ENCODE data around the gene STRAP.
"Not testable (repeated sequence)": the region's sequence is repeated elsewhere in the genome, so short reads cannot be mapped to it uniquely, and the experiment has no call there.

Gene STRAP

DNA sequence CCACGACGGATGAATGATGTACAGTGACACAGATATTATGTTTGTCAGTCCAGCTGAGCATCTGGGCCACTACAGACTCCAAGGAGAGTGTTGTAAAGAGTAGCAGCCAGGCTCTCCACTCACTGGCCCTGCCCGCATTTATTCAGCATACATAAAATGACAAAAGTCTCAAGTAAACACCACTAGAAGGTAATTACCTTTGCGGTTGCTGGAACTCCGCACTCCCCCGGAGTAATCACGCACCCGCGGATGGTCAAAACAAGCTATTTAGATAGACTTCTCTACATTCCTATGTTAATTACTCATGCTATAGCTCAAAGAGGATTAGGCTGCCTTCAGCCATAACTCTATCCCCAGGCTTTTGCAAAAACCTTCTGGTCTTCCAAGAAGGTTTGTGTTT is 18.8 kb upstream of the STRAP start:
- no peak for DNase-seq (ENCODE audit: low read depth in 2 of 2)
- TF ChIP-seq, protein P1, sequence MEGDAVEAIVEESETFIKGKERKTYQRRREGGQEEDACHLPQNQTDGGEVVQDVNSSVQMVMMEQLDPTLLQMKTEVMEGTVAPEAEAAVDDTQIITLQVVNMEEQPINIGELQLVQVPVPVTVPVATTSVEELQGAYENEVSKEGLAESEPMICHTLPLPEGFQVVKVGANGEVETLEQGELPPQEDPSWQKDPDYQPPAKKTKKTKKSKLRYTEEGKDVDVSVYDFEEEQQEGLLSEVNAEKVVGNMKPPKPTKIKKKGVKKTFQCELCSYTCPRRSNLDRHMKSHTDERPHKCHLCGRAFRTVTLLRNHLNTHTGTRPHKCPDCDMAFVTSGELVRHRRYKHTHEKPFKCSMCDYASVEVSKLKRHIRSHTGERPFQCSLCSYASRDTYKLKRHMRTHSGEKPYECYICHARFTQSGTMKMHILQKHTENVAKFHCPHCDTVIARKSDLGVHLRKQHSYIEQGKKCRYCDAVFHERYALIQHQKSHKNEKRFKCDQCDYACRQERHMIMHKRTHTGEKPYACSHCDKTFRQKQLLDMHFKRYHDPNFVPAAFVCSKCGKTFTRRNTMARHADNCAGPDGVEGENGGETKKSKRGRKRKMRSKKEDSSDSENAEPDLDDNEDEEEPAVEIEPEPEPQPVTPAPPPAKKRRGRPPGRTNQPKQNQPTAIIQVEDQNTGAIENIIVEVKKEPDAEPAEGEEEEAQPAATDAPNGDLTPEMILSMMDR (IDR thresholded peaks at IDR 0.05; ENCODE audit: low read depth, low read length), result no peak
- no peak overlapping the region for H3K4me3 ChIP-seq (replicated peaks in 1 of 2; ENCODE audit: low read depth in 2 of 2, low read length in 2 of 2)

DNA sequence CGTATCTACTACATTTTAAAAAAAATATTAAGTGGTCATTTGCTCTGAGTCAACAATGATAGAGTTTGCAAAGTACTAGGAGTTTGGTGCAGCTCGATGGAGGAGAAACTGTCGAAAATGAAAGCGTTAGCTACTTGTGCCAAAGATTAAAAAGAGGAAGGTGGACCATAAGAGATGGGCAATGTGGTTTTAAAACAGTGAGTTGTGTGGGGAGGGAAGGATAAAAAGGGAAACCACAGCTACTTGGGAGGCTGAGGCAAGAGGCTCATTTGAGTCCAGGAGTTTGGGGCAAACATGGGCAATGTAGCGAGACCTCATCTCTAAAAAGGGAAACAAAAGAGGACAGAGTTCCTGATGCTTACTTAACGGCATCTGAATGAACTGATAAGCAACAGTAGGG is 18.2 kb upstream of the STRAP start:
- DNase-seq (ENCODE audit: low read depth in 2 of 2), result no peak
- TF ChIP-seq, protein P1 (IDR thresholded peaks at IDR 0.05; ENCODE audit: low read depth, low read length), result no peak
- no peak overlapping the region for H3K4me3 ChIP-seq (replicated peaks in 1 of 2; ENCODE audit: low read depth in 2 of 2, low read length in 2 of 2)

DNA sequence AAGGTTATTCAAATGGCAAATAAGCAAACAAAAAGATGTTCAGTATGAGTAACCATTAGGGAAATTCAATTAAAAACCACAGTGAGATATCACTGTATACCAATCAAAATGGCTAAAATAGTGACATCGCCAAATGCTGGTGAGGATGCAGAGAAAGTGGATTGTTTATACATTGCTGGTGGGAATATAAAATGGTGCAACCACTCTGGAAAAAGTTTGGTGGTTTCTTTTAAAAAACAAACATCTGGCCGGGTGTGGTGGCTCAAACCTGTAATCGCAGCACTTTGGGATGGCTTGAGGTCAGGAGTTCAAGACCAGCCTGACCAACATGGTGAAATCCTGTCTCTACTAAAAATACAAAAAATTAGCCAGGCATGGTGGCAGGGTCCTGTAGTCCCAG is 14.0 kb upstream of the STRAP start:
- no peak for DNase-seq (ENCODE audit: low read depth in 2 of 2)
- no peak overlapping the region for H3K4me3 ChIP-seq (replicated peaks in 1 of 2; ENCODE audit: low read depth in 2 of 2, low read length in 2 of 2)
- TF ChIP-seq, protein P1 (IDR thresholded peaks at IDR 0.05; ENCODE audit: low read depth, low read length), result no peak

DNA sequence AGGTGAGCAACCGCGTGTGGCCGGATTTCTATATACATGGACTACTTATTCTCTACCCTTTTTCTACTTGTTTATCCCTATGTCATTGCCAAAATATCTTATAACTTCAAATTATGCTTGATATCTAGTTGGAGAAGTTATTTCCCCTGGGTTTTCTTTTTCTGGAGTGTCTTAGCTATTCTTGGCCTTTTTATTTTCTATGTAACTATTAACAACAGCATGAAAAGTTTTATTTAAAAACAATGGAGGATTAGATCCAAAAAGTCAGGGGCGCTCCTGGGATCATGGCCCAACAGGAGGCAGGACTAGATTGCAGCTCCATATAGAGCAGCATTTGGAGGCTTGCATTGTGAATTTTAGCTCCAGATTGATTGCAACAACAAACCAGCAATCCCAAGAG is 8.6 kb upstream of the STRAP start:
- DNase-seq (ENCODE audit: low read depth in 2 of 2), result no peak
- TF ChIP-seq, protein P1 (IDR thresholded peaks at IDR 0.05; ENCODE audit: low read depth, low read length), result no peak
- H3K4me3 ChIP-seq (replicated peaks in 1 of 2; ENCODE audit: low read depth in 2 of 2, low read length in 2 of 2), result no peak overlapping the region

DNA sequence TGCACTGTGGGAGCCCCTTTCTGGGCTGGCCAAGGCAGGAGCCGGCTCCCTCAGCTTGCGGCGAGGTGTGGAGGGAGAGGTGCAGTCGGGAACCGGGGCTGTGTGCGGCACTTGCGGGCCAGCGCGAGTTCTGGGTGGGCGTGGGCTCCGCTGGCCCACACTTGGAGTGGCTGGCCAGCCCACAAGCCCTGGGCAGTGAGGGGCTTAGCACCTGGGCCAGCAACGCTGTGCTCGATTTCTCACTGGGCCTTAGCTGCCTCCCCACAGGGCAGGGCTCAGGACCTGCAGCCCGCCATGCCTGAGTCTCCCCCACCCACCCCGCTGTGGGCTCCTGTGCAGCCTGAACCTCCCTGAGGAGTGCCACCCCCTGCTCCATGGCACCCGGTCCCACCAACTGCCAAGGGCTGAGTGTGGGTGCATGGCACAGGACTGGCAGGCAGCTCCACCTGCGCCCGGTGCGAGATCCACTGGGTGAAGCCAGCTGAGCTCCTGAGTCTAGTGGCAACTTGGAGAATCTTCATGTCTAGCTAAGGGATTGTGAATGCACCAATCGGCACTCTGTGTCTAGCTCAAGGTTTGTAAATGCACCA is 7.5 kb upstream of the STRAP start:
- not testable (repeated sequence) for DNase-seq (ENCODE audit: low read depth in 2 of 2); H3K4me3 ChIP-seq (replicated peaks in 1 of 2; ENCODE audit: low read depth in 2 of 2, low read length in 2 of 2)

DNA sequence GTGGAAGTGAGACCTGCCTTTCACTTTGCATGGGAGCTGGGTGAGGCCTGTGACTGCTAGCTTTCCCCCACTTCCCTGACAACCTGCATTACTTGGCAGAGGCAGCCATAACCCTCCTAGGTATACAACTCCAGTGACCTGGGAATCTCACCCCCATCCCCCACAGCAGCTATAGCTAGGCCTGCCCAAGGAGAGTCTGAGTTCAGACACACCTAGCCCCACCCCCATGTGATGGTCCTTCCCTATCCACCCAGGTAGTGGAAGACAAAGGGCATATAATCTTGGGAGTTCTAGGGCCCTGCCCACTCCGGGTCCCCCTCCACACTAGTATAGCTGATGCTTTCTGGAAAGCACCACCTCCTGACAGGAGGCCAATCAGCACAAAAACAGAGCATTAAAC is 6.3 kb upstream of the STRAP start:
- TF ChIP-seq, protein P1 (IDR thresholded peaks at IDR 0.05; ENCODE audit: low read depth, low read length), result no peak
- no peak overlapping the region for H3K4me3 ChIP-seq (replicated peaks in 1 of 2; ENCODE audit: low read depth in 2 of 2, low read length in 2 of 2)
- DNase-seq (ENCODE audit: low read depth in 2 of 2), result no peak

DNA sequence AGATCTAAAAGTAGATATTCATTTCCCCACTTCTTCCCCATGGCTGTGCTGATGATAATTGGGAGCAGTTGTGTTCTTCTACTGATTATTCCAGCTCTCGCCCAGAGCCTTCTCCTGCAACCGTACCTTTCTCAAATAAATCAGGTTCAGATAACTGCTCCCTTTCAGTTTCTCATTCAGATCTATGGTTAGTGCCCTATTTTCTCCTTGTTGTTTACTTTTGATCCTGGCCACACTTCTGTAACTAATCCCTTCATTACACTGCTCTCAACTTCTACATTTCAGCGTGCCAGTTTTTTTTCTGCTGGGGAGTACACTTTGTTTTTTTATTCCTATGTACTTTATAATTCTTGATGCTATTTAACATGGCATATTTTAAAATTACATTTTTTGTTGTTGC is 2.8 kb upstream of the STRAP start:
- H3K4me3 ChIP-seq (replicated peaks in 1 of 2; ENCODE audit: low read depth in 2 of 2, low read length in 2 of 2), result no peak overlapping the region
- DNase-seq (ENCODE audit: low read depth in 2 of 2), result no peak
- TF ChIP-seq, protein P1 (IDR thresholded peaks at IDR 0.05; ENCODE audit: low read depth, low read length), result no peak

Data from cardiac fibroblast (primary cell).